ENCODE results near the gene EPC2. TPM values are rescaled to one million over a fixed set of nuclear protein-coding genes. Genes with fewer than 3 reads are reported as not detected.

The EPC2 gene
- total RNA-seq, 1 experiment from 2014 or later = 20.3 TPM

GRCh38 chr2:148701039-148701438, 56.5 kb downstream of the EPC2 start:
- no peak overlapping the region for H3K27ac Mint-ChIP-seq
- no peaks in the 10 kb centered on the region; the same call in 1 of the 2 replicates for H3K27me3 Mint-ChIP-seq (ENCODE audit: low read depth)
- DNase-seq (ENCODE audit: low spot score) = no peak
- no peak overlapping the region for H3K4me3 Mint-ChIP-seq
- H3K4me1 Mint-ChIP-seq = no peaks in the 10 kb centered on the region
- ChIA-PET CTCF (no interaction called here), POLR2A (no interaction called here)
- H3K36me3 Mint-ChIP-seq = peaks cover 58% of the 10 kb centered on the region
- no peak for ATAC-seq
- H3K9me3 Mint-ChIP-seq = peaks cover 41% of the 10 kb centered on the region
- TF ChIP-seq ZNF416 (CRISPR knock-in tag; IDR thresholded peaks at IDR 0.05) (no peak), NFE2L1 (CRISPR knock-in tag; IDR thresholded peaks at IDR 0.05) (no peak), ZBTB21 (CRISPR knock-in tag; IDR thresholded peaks at IDR 0.05; ENCODE audit: borderline replicate concordance) (no peak), ZNF425 (CRISPR knock-in tag; conservative IDR thresholded peaks at IDR 0.05) (no peak), ZNF138 (CRISPR knock-in tag; conservative IDR thresholded peaks at IDR 0.05) (no peak), ZNF219 (CRISPR knock-in tag; IDR thresholded peaks at IDR 0.05; ENCODE audit: borderline replicate concordance) (no peak), HMGXB4 (CRISPR knock-in tag; IDR thresholded peaks at IDR 0.05) (no peak), NFATC4 (CRISPR knock-in tag; IDR thresholded peaks at IDR 0.05) (no peak)

- ChIA-PET CTCF (no interaction called here), POLR2A (interaction anchor here (0.6 kb wide), 1 partner anchor 89 kb away, joined by 3 read pairs; no protein-coding TSS in a partner anchor)
- H3K27me3 Mint-ChIP-seq (ENCODE audit: low read depth) = no peaks in the 10 kb centered on the region; the same call in 1 of the 2 replicates
- ATAC-seq = no peak
- H3K4me1 Mint-ChIP-seq = no peaks in the 10 kb centered on the region
- no peak for DNase-seq (ENCODE audit: low spot score)
- TF ChIP-seq GTF2I (CRISPR knock-in tag; conservative IDR thresholded peaks at IDR 0.05) (no peak), IRF2 (CRISPR knock-in tag; IDR thresholded peaks at IDR 0.05; ENCODE audit: borderline replicate concordance, low read depth) (no peak), ZNF232 (CRISPR knock-in tag; IDR thresholded peaks at IDR 0.05) (no peak), CBFB (CRISPR knock-in tag; IDR thresholded peaks at IDR 0.05; ENCODE audit: low read depth) (no peak), ATF1 (CRISPR knock-in tag; IDR thresholded peaks at IDR 0.05) (no peak), STAT6 (CRISPR knock-in tag; conservative IDR thresholded peaks at IDR 0.05; ENCODE audit: low read depth) (no peak), CREM (CRISPR knock-in tag; IDR thresholded peaks at IDR 0.05) (no peak), NFYB (CRISPR knock-in tag; conservative IDR thresholded peaks at IDR 0.05; ENCODE audit: low read depth) (no peak), GABPB1 (CRISPR knock-in tag; IDR thresholded peaks at IDR 0.05) (no peak), E2F4 (CRISPR knock-in tag; IDR thresholded peaks at IDR 0.05; ENCODE audit: borderline replicate concordance, low read depth) (no peak), HMGXB4 (CRISPR knock-in tag; IDR thresholded peaks at IDR 0.05) (no peak), SP1 (CRISPR knock-in tag; conservative IDR thresholded peaks at IDR 0.05) (no peak), PRDM15 (CRISPR knock-in tag; IDR thresholded peaks at IDR 0.05) (no peak), ZBTB21 (CRISPR knock-in tag; IDR thresholded peaks at IDR 0.05; ENCODE audit: borderline replicate concordance) (no peak), ZNF263 (CRISPR knock-in tag; IDR thresholded peaks at IDR 0.05; ENCODE audit: low read depth) (no peak)
- peaks cover 49% of the 10 kb centered on the region for H3K9me3 Mint-ChIP-seq
- no peak overlapping the region for H3K27ac Mint-ChIP-seq
- no peak overlapping the region for H3K4me3 Mint-ChIP-seq
- H3K36me3 Mint-ChIP-seq = peaks cover 66% of the 10 kb centered on the region
These were observed 57.3 kb downstream of the EPC2 start for GRCh38 chr2:148701877-148702276.

Measured in WTC11 (cell line).